Activated CD4-positive, alpha-beta memory T cell treated with anti-CD3 and anti-CD28 coated beads, Interleukin-2, amount 10 ng/mL, durations not matched to agents 7 days and 5 days (primary cell): Measurements from ENCODE around the gene SLC36A2. TPM values are rescaled to one million over a fixed set of nuclear protein-coding genes. Genes with fewer than 3 reads are reported as not detected.
"Not testable (repeated sequence)": the region's sequence is repeated elsewhere in the genome, so short reads cannot be mapped to it uniquely, and the experiment has no call there.

ENCODE experiments used
- CTCF ChIA-PET: fragments of 350-600 bp; sonication (Branson Sonifier 250); formaldehyde crosslinking; loops from one replicate; lab custom pipeline; 2021; ENCODE audit warnings: antibody characterized with exemption, inconsistent platforms; lab: Charles Lee
- POLR2A ChIA-PET: fragments of 350-600 bp; sonication (Branson Sonifier 250); formaldehyde crosslinking; loops from one replicate; lab custom pipeline; 2021; ENCODE audit warnings: antibody characterized with exemption; lab: Charles Lee
- DNase-seq: peaks from one replicate; pipeline ENCODE4 v3.0.0-alpha.2; 2020
- H3K27ac Mint-ChIP-seq: one replicate; pipeline ENCODE4 v1.8.0; 2021; ENCODE audit warnings: mild to moderate bottlenecking, mixed read lengths
- H3K27me3 Mint-ChIP-seq: one replicate; pipeline ENCODE4 v1.8.0; 2021; ENCODE audit warnings: mixed read lengths
- H3K36me3 Mint-ChIP-seq: one replicate; pipeline ENCODE4 v1.8.0; 2021; ENCODE audit warnings: low read depth, mixed read lengths
- H3K4me1 Mint-ChIP-seq: one replicate; pipeline ENCODE4 v1.8.0; 2021; ENCODE audit warnings: mixed read lengths
- H3K4me3 Mint-ChIP-seq: one replicate; pipeline ENCODE4 v1.8.0; 2021; ENCODE audit warnings: mild to moderate bottlenecking, mixed read lengths
- H3K9me3 Mint-ChIP-seq: one replicate; pipeline ENCODE4 v1.8.0; 2021; ENCODE audit warnings: mixed read lengths
- total RNA-seq, 2 experiments: library from RNA; stranded (reverse); gene quantifications; one replicate each; pipeline ENCODE4 v1.2.3, GENCODE V29; 2021

SLC36A2 gene
- total RNA-seq, 2 experiments from 2014 or later = not detected

DNA sequence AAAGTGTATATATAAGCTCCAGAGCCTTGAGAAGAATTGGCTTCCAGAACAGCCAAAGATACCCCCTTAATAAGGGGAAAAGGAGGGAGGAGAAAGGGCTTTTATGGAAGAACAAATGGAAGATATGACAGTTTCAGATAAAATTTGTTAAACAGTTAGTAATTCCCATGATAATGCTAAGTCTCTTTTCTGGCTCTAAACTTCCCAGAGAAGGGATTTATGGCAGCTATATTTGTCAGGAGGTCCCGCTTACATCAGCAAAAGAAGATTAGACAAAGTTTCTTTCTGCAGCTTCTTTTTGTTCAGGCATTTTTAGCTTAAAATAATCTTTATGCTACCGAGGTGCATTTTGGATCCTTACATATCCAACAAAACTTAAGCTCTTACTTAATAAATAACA is 29.5 kb downstream of the SLC36A2 start:
- Mint-ChIP-seq H3K4me1 (no peaks in the 10 kb centered on the region), H3K4me3 (no peak overlapping the region), H3K27me3 (peaks cover 8% of the 10 kb centered on the region), H3K36me3 (no peaks in the 10 kb centered on the region), H3K27ac (no peak overlapping the region), H3K9me3 (no peaks in the 10 kb centered on the region)
- DNase-seq = no peak
- ChIA-PET POLR2A (no interaction called here), CTCF (interaction anchor here (0.9 to 1.4 kb wide), 2 partner anchors 94 to 153 kb away, joined by 3 read pairs; partner anchors contain the start of gene CCDC69)

DNA sequence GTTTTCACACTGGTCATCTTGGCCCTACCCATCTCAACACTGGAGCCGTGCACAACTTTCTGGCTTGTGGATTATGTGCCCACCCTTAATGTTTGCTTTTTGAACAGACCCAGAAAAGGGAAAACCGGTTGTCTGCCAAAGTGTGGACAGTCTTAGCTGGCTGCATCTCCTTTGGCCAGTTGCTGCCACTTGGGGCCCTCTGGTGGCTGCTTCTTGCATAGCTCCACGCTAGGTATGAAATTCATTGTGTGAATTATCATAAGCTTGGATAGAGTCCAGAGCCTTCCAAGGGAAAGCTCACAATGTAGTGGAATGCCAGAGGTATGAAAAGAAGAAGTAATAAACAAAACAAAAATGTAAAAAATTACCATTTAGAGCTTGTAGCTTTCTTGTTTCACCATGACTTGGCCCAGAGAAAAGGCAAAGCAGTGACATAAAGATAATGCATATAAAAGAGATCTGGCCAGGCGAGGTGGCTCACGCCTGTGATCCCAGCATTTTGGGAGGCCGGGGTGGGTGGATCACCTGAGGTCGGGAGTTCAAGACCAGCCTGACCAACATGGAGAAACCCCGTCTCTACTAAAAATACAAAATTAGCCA is 31.3 kb downstream of the SLC36A2 start:
- H3K4me3 Mint-ChIP-seq = no peak overlapping the region
- H3K9me3 Mint-ChIP-seq = no peaks in the 10 kb centered on the region
- no peaks in the 10 kb centered on the region for H3K36me3 Mint-ChIP-seq
- peaks cover 11% of the 10 kb centered on the region for H3K27me3 Mint-ChIP-seq
- H3K4me1 Mint-ChIP-seq = no peaks in the 10 kb centered on the region
- H3K27ac Mint-ChIP-seq = no peak overlapping the region
- peak; percentile 62 for DNase-seq
- POLR2A ChIA-PET = interaction anchor here (0.6 to 1.5 kb wide), 3 partner anchors 92 to 102 kb away, joined by 3 to 4 read pairs (median 4); partner anchors contain the start of gene CCDC69
- CTCF ChIA-PET = interaction anchor here (0.6 to 1.6 kb wide), 31 partner anchors 8 to 470 kb away, joined by 3 to 10 read pairs (median 3); partner anchors contain the start of genes CCDC69, GM2A, IRGM and SLC36A2

DNA sequence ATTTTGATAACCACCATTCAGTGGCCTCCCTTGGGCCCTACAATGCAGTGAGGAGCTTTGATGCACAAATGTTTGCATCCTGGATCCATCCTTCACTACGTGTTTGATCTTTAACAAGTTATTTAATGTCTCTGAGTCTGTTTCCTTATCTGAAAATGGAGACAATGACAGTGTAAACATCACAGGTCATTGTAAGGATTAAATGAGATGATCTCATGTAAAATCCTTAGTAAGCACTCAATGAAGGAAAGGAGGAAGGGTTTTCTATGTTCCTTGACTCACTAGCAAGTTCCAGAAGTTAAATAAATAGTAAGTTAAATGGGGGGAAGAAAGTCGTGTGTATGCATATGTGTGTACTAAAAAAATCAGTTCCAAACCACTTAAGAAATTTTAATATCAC is 34.0 kb downstream of the SLC36A2 start:
- Mint-ChIP-seq H3K9me3 (peaks cover 5% of the 10 kb centered on the region), H3K4me3 (no peak overlapping the region), H3K27me3 (peaks cover 13% of the 10 kb centered on the region), H3K36me3 (no peaks in the 10 kb centered on the region), H3K4me1 (no peaks in the 10 kb centered on the region), H3K27ac (no peak overlapping the region)
- no peak for DNase-seq
- CTCF ChIA-PET = no interaction called here
- POLR2A ChIA-PET = no interaction called here

DNA sequence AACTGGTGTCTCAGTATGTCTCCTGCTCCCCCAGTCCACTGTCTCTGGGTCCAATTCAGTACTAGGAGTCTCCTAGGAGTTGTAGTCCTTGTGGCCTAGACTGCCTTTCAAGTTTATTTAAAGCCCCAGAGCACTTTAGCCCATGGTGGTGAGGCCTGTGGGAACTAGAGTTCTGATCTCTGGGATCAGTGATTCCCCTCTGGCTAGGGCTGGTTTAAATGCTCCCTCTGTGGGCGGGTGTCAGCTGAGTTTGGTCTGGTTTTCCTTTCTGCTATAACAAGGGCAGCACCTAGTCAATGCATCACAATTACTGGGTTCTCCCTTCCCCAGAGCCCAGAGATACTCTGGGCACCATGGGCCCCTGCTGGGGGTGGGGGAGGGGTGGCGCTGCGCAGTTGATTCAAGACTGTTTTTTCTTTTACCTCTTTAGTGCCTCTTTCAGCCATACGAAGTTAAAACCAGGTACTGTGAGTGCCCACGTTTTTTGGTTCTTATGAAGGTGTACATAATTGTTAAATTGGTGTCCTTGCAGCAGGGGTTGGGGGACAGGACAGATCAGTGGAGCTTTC is 34.5 kb downstream of the SLC36A2 start:
- H3K4me3 Mint-ChIP-seq = no peak overlapping the region
- H3K27ac Mint-ChIP-seq = no peak overlapping the region
- peaks cover 5% of the 10 kb centered on the region for H3K9me3 Mint-ChIP-seq
- ChIA-PET CTCF (no interaction called here), POLR2A (no interaction called here)
- peaks cover 16% of the 10 kb centered on the region for H3K27me3 Mint-ChIP-seq
- H3K36me3 Mint-ChIP-seq = no peaks in the 10 kb centered on the region
- no peaks in the 10 kb centered on the region for H3K4me1 Mint-ChIP-seq
- no peak for DNase-seq

DNA sequence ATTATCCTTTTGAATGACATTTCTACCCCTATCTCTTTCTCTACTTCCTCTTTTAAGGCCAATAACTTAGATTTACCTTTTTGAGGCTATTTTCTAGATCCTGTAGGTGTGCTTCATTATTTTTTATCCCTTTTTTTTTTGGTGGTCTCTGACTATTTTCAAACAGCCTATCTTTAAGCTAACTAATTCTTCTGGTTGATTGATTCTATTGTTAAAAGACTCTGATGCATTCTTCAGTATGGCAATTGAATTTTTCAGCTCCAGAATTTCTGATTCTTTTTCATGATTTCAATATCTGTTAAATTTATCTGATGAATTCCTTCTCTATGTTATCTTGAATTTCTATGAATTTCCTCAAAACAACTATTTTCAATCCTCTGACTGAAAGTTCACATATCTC is 36.4 kb downstream of the SLC36A2 start:
- H3K27me3 Mint-ChIP-seq = peaks cover 25% of the 10 kb centered on the region
- no peaks in the 10 kb centered on the region for H3K4me1 Mint-ChIP-seq
- CTCF ChIA-PET = no interaction called here
- no peak overlapping the region for H3K4me3 Mint-ChIP-seq
- no peak for DNase-seq
- H3K36me3 Mint-ChIP-seq = no peaks in the 10 kb centered on the region
- H3K9me3 Mint-ChIP-seq = peaks cover 5% of the 10 kb centered on the region
- POLR2A ChIA-PET = no interaction called here
- no peak overlapping the region for H3K27ac Mint-ChIP-seq

DNA sequence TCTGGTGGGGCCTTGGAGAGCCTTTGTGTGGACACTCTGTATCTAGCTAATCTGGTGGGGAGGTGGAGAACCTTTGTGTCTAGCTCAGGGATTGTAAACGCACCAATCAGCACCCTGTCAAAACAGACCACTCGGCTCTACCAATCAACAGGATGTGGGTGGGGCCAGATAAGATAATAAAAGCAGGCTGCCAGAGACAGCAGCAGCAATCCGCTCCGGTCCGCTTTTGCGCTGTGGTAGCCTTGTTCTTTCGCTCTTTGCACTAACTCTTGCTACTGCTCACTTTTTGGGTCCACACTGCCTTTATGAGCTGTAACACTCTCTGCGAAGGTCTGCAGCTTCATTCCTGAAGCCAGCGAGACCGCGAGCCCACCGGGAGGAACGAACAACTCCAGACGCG is 37.5 kb downstream of the SLC36A2 start:
- H3K4me3 Mint-ChIP-seq, CTCF ChIA-PET: not testable (repeated sequence)

DNA sequence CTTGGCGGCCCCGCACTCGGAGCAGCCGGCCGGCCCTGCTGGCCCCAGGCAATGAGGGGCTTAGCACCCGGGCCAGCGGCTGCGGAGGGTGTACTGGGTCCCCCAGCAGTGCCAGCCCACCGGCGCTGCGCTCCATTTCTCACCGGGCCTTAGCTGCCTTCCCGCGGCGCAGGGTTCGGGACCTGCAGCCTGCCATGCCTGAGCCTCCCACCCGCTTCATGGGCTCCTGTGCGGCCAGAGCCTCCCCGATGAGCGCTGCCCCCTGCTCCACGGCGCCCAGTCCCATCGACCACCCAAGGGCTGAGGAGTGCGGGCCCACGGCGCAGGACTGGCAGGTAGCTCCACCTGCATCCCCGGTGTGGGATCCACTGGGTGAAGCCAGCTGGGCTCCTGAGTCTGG is 38.1 kb downstream of the SLC36A2 start:
- H3K4me1 Mint-ChIP-seq, H3K27ac Mint-ChIP-seq, H3K9me3 Mint-ChIP-seq, H3K4me3 Mint-ChIP-seq, DNase-seq, H3K36me3 Mint-ChIP-seq, POLR2A ChIA-PET, CTCF ChIA-PET: not testable (repeated sequence)
- H3K27me3 Mint-ChIP-seq = peaks cover 27% of the 10 kb centered on the region

More for the DNA sequence above, 37.5 kb downstream of the SLC36A2 start:
- DNase-seq, H3K4me1 Mint-ChIP-seq, POLR2A ChIA-PET, H3K36me3 Mint-ChIP-seq, H3K27ac Mint-ChIP-seq, H3K9me3 Mint-ChIP-seq: not testable (repeated sequence)
- H3K27me3 Mint-ChIP-seq = peaks cover 27% of the 10 kb centered on the region

DNA sequence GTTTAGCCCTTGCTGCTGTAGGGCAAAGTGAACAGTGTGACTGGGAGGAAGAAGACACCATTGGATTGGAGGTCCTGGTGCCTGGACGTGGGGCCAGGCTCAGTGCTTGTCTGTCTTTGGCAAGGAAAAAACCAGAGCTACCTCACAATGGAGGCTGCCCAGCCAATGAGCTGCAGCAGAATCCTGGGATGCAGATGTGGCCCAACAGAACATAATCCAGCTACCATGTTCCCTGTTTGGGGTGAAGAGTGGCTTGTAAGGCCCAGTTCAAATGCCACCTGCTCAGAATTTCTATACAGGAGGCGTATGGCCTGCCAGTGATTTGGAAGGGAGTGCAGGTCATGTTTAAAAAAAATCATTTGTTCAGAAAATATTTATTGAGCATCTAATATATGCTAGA is 43.7 kb downstream of the SLC36A2 start, which contains the start of gene SLC36A3:
Gene SLC36A3, minus strand, starts transcription at position 101 of the 400 bp plus-strand sequence. CDS start 412 bp downstream, outside the sequence.
- ChIA-PET POLR2A (no interaction called here), CTCF (interaction anchor here (0.6 kb wide), 1 partner anchor 12 kb away, joined by 3 read pairs; no protein-coding TSS in a partner anchor)
- no peaks in the 10 kb centered on the region for H3K9me3 Mint-ChIP-seq
- H3K4me3 Mint-ChIP-seq = no peak within 1 kb of the TSS
- peaks cover 37% of the 10 kb centered on the region for H3K27me3 Mint-ChIP-seq
- no peaks in the 10 kb centered on the region for H3K4me1 Mint-ChIP-seq
- DNase-seq = no peak
- H3K27ac Mint-ChIP-seq = no peak within 1 kb of the TSS
- H3K36me3 Mint-ChIP-seq = no peaks in the 10 kb centered on the region

DNA sequence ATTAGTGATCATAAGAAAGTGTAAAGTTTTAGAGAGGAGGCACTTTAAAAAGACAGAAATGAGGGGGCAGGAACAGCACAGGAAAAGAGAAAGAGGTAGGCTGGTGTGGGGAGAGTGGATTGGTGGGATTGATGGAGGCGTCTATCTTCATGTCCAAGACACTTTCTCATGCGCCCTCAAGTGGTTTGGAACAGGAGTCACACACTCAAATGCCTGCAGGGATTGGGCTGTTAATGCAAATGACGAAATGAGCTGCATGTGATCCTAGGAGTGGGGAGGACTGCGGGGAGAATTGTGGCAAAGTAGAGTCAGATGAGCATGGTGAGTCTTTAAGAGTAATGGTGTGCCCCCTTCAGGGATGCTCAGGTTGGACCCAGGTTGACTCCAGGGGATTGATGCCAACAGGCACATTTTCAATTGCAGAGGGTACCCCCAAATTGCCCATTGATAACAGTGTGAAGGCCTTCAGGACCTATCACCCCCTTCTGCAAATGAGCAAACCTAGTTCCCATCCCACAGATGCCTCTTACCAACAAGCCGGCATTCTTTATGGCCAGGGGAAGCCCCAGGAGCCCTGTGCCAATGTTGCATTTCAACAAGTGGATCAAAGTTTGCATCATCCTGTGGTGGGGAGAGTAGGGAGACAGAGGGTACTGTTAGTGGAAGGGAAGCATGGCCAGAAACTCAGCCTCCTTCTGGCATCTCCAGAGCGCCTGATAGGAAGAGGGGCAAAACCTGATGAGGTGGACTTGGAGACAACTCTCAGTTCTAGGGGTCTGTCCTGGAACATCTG is 49.1 kb downstream of the SLC36A2 start:
- no peak for DNase-seq
- Mint-ChIP-seq H3K27me3 (peaks cover 14% of the 10 kb centered on the region), H3K27ac (no peak overlapping the region), H3K9me3 (no peaks in the 10 kb centered on the region), H3K4me1 (peaks cover 10% of the 10 kb centered on the region), H3K36me3 (no peaks in the 10 kb centered on the region), H3K4me3 (no peak overlapping the region)
- ChIA-PET POLR2A (no interaction called here), CTCF (no interaction called here)

DNA sequence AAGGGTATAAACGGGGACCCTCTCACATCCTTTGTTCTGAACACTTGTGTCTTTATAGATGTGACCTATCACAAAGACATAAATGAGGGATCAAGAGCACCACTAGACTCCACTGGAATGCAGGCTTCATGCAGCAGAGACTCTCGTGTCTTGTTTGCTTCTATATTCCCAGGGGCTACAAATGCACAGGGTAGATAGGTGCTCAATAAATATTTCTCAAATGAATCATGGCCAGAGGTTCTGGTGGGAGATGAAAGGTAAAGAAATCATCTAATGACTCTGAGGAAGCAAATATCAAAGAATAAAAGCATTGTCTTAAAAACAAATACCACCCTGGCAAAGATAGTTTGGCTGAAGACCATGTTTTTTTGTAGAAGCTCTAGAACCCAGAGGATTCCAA is 50.4 kb downstream of the SLC36A2 start:
- ChIA-PET CTCF (interaction anchor here (0.6 to 1.9 kb wide), 2 partner anchors 19 to 148 kb away, joined by 3 to 5 read pairs; no protein-coding TSS in a partner anchor), POLR2A (no interaction called here)
- H3K27me3 Mint-ChIP-seq = peaks cover 8% of the 10 kb centered on the region
- no peak overlapping the region for H3K27ac Mint-ChIP-seq
- no peak overlapping the region for H3K4me3 Mint-ChIP-seq
- peaks cover 10% of the 10 kb centered on the region for H3K4me1 Mint-ChIP-seq
- DNase-seq = no peak
- no peaks in the 10 kb centered on the region for H3K36me3 Mint-ChIP-seq
- H3K9me3 Mint-ChIP-seq = no peaks in the 10 kb centered on the region

DNA sequence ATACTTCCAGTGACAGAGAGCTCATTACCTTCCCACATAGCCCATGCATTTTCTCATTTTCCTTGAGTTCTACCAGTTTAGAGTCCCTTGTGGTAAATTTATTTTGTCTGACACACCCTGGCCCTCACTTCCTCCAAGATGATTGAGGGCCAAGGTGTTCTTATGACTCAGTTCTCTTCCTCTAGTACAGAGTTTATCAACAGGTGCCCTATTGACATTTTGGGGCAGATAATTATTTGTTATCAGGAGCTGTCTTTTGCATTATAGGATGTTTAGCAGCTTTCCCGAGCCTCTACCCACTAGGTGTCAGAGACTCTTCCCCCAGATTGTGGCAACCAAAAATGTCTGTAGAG is 50.9 kb downstream of the SLC36A2 start:
- peaks cover 7% of the 10 kb centered on the region for H3K27me3 Mint-ChIP-seq
- DNase-seq = no peak
- no peak overlapping the region for H3K27ac Mint-ChIP-seq
- no peaks in the 10 kb centered on the region for H3K9me3 Mint-ChIP-seq
- H3K36me3 Mint-ChIP-seq = no peaks in the 10 kb centered on the region
- POLR2A ChIA-PET = no interaction called here
- no peak overlapping the region for H3K4me3 Mint-ChIP-seq
- CTCF ChIA-PET = interaction anchor here (0.6 to 1.9 kb wide), 2 partner anchors 20 to 147 kb away, joined by 3 to 5 read pairs; no protein-coding TSS in a partner anchor
- H3K4me1 Mint-ChIP-seq = peaks cover 10% of the 10 kb centered on the region

DNA sequence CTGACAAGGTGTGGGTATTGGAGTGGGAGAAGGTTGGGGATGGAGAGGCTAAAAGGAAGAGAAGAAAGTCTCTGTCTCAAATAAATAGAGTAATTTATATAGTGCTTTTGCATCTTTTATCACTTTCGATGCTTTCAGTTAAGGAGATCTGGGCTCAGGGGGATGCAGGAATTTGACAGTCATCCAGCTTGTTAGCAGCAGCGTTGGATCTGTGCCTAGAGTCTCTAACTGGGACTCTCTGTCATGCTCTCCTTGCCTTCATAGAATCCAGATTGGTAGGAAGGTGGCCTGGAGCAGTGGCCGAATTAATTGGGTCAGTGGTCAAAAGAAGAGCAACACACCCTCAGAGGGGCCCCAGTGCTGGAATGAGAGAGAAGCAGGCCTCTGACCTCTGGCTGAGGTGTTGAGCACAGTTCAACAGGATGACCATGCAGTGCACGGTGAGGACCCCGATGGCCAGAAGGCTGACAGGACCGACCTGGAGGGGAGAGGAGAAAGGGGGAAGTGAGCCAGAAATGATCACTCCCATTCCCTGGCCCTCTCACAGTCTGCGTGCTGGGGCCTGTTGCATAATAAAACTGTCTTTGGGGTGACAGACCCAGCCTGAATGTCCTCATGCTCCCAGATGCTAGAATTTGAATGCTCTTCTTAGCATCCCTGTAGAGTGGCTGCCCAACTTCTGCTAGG is 51.4 kb downstream of the SLC36A2 start:
- POLR2A ChIA-PET = no interaction called here
- CTCF ChIA-PET = interaction anchor here (1.9 kb wide), 1 partner anchor 20 kb away, joined by 5 read pairs; no protein-coding TSS in a partner anchor
- Mint-ChIP-seq H3K4me1 (peaks cover 10% of the 10 kb centered on the region), H3K27ac (no peak overlapping the region), H3K27me3 (peaks cover 7% of the 10 kb centered on the region), H3K4me3 (no peak overlapping the region), H3K36me3 (no peaks in the 10 kb centered on the region), H3K9me3 (no peaks in the 10 kb centered on the region)
- DNase-seq = no peak
